Hepatocyte (in vitro differentiated cells): ENCODE results near the gene MSRB1.

Experiments used
- CTCF ChIP-seq: fragments of 200-600 bp; sonication (generic); IDR thresholded peaks from 2 replicates; pipeline ENCODE4 v1.5.1; 2016; ENCODE audit warnings: antibody characterized with exemption, mild to moderate bottlenecking; ENCODE audit not compliant: poor library complexity
- EZH2phosphoT487 ChIP-seq: fragments of 200-600 bp; sonication (generic); IDR thresholded peaks from one replicate; pipeline ENCODE4 v1.6.1; 2018; ENCODE audit warnings: antibody characterized with exemption, mild to moderate bottlenecking, low read depth, moderate library complexity; ENCODE audit not compliant: unreplicated experiment, severe bottlenecking

- no peak for TF ChIP-seq CTCF
- TF ChIP-seq EZH2phosphoT487 = no peak
Measured at GRCh38 chr16:1908983-1909382, 34.0 kb downstream of the MSRB1 start.
